ENCODE measurements around the gene SLC24A5.

SLC24A5 gene

DNA sequence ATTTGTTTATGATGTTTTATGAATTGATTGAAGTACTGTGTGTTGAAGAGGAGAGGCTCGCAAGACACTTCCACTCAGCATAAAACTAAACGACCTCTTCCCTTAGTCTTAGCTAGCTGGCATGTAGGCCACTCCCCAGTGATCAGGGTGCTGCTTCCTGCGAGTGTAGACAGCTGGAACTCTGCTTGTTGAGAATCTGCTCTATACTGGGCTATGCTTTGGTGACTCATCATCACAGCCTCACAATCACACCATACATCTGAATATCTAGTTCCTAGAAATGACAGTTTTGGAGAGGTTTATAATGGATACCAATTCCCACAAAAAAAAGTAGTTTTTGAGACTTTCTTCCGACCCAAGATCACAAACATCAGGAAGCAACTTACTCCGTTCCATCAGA, 1.5 kb upstream of the SLC24A5 start:
- no peak for DNase-seq

DNA sequence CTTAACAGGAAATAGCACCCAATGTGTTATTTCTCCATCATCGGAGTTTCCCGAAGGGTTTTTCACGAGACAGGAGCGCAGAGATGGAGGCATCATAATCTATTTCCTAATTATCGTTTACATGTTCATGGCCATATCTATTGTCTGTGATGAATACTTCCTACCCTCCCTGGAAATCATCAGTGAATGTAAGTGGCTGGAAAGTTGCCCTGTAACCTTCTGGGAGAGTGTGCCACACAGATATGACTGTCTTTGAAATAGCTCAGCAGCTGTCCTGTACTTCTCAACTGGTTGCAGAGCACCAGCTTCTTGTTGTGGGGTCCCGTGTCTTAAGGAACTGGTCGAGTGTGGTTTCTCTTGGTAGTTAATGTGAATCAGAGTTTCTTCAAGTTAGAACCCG, 1.1 kb downstream of the SLC24A5 start:
- no peak for DNase-seq

DNA sequence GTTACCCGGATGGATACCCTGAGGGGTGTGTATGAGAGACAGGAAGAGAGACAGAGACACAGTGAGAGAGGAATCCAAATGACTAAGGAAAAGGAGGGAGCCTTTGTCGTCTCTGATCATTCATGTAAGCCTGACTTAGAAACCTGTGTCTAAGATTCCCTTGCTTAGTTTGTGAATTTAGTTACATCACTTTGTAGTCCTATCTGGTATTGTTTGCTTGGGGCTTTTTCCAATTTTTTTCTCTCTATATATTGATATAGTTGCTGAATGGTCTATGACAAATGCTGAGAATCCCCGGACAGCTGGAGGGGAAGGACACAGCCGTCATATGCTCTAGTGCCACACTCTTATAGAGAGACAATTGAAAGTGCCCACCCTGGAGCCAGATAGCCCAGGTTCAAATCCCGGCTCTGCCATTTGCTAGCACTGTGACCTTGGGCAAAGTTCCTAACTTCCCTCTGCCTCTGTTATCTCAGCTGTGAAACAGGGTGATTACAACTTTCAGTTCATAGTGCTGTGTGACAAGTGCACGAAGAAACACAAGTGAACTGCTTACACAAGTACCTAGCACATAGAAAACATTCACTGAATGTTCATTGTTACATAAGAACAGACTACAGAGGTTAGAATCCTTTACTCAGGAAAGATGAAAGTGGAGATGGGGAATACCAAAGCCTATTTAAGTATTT, 6.0 kb downstream of the SLC24A5 start:
- no peak for DNase-seq

GRCh38 chr15:48131324-48131723, 10.5 kb downstream of the SLC24A5 start:
- DNase-seq, result no peak

DNA sequence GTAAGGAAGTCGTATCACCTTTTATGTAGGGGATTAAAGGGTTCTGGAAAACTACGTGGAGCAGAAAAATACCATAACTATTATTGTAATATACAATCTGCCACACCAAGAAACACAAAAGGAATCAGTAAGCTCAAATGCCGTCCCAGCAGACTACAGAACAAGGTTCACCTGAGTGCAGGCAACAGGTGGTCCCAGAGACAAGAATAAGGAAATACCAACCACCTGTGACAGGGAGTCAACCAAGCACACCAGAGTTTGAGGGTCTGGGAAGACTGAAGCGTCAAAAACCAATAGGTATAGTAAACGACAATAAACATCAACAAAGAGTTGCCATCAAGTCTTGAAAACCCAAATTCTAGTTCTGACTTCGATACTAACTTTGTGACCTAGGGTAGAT, 12.1 kb downstream of the SLC24A5 start:
- DNase-seq, result no peak

DNA sequence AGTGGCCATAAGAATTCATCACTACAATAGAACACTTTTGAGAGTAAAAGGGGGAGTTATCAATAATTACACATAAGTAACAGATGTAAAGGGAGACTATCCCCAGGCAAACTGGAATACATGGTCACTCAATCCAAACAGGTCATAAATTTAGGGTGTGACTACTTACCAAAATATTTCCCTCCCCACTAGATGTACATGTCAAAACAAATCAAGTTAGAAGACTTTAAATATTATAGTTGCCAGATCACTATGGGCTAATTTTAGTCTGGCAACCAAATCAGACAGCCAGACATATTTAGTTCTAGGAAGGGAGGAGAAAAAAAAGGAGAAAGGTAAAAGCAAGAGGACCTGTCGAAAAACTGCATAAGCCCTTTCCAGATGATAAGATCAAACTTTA, 23.1 kb downstream of the SLC24A5 start:
- no peak for DNase-seq

DNA sequence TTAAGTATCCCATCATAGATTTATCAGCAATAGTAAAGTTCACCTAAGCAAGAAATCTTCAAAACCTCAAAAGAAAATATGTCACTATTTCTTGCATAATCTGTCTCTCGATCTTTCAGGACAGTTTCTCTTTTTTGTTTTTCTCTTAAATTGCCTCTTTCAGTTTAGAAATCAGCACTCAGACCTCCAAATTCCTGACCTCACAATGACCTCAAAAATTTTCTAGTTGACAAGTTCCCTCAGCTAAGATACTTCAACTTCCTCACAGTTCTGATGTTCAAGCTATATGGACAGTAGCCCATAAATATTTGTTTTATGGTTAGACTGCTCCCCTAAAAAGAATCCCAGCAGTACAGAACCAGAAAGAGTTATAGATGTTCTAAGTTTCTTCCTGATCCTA, 24.1 kb downstream of the SLC24A5 start:
- no peak for DNase-seq

GRCh38 chr15:48145923-48146322, 25.1 kb downstream of the SLC24A5 start:
- DNase-seq, result no peak

GRCh38 chr15:48147358-48147757, 26.6 kb downstream of the SLC24A5 start:
- DNase-seq, result no peak

GRCh38 chr15:48149858-48150257, 29.1 kb downstream of the SLC24A5 start:
- no peak for DNase-seq

GRCh38 chr15:48153526-48153925, 32.7 kb downstream of the SLC24A5 start:
- DNase-seq, result no peak

DNA sequence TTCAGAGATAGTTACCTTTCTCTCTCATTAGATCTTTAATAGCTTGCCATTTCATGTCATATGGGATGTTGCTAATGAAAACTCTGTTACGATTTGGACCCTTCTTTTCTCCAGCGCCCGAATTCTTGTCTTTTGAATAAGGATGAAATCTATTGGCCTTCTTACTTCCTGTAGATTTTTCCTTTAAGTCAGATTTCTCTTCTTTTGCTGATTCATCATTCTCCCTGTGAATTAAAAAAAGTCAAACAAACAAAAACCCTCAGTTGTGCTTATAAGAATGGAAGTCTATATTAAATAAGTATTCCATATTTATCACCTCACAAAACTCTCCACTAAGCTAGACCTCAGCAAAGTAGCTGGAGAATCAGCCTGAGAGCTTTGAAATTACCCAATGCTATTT, 47.8 kb downstream of the SLC24A5 start:
- no peak for DNase-seq

GRCh38 chr15:48170981-48171380, 50.2 kb downstream of the SLC24A5 start:
- no peak for DNase-seq

DNA sequence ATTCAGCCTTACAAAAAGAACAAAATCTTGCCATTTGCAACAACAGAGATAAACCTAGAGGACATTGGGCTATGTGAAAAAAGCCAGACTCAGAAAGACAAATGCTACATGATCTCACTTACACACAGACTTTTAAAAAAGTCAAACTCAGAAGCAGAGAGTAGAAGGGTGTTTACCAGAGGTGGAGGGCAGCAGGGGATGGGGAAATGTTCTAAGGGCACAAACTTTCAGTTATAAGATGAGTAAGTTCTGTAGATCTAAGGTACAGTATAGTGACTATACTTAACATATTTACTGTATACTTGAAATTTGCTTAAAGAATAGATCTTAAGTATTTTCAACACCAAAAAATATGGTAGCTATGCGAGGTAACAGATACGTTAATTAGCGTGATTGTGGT, 54.3 kb downstream of the SLC24A5 start:
- no peak for DNase-seq

DNA sequence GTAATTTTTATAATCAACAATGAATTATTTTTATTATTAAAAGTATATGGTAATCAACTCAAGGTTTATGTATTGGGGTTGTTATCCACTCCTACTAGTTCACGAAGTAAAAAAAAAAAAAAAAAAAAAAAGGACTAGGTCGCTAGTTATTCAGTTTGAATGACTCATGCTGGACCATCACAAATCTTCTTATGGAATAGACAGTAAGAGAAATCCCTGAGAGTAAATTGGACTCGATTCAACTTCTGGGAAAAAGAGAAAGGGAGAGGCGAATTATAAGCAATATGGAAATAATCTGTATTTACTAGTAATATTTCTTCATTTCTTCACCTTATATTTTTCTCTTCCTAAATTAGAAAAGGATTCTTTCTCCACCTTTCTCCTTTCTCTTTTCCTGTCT, 55.3 kb downstream of the SLC24A5 start:
- no peak for DNase-seq

GRCh38 chr15:48176957-48177356, 56.2 kb downstream of the SLC24A5 start:
- DNase-seq, result no peak

DNA sequence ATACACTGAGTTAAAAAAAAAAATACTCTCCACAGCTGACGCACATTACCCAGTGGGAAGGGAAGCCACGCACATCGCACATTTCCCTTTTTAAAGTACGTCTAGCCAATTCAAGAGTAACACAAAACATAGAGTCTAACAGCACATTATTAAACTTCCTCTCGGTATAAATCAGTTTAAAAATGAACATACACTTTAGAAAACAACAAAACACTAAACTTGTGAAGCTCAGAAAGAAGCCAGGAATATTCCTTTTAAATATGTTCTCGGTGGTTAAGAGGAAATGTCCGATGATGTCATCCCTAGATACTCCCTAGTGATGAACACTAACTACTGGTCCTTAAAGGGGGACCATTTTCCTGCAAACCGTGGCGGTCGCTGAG, 56.6 kb downstream of the SLC24A5 start:
- no peak for DNase-seq

DNA sequence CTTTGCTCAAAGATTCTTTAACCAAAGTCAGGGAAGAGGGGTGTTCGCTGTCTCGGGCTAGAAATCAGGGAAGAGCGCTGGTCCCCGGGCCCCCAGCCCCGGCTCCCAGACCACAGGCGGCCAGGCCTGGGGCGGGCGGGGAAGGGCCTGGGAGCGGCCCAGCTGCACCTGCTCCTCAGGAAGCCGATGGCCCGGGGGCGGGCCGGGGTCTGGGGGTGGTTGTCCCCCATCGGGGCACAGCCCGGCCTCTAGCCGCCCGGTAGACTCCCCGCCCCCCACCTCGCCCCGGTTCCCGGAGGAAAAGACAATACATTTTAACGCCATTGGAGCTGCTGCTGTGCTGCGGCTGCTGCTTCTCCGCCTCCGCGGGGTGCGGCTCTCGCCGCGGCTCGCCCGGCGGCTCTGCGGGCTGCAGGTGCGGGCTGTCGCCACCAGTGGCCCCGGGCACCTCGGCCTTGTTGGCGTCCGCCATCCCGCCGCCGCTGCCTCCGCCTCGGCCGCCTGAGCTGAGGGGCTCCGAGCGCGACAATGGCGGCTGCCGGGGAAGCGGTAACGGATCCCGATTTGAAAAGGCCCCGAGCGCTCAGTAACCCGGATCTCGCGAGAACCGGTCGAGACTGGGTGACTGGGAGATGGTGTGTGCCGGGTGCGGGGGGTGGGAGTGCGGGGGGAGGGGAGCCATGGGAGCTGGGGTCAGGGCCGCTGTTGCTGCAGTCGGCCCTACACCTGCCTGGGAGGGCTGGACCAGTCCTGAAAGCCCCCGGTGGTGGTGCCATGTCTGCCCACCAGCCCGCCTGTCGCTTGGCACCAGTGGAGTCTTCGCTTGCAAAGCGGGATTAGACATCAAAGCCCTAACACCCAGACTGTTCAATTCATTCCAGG, 57.2 kb downstream of the SLC24A5 start, which contains the start of gene MYEF2:
Gene MYEF2 (minus strand): TSS at position 530 of the 882 bp plus-strand sequence. CDS start 58 bp downstream, at position 472.
- peak; percentile 74 for DNase-seq

DNA sequence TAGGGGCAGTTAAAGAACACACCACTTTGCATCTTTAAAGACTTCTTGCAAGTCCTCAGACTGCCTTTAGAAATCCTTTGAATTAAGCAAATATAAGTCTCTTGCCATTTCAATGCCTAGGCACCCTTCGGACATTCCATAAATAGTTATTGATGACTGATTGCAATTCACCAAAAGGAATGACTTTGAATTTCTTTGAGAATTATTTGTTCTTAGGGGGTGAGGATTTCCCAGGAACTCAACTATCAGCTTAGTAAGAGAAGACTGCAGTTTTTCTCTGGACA, 57.8 kb downstream of the SLC24A5 start:
- no peak for DNase-seq

DNA sequence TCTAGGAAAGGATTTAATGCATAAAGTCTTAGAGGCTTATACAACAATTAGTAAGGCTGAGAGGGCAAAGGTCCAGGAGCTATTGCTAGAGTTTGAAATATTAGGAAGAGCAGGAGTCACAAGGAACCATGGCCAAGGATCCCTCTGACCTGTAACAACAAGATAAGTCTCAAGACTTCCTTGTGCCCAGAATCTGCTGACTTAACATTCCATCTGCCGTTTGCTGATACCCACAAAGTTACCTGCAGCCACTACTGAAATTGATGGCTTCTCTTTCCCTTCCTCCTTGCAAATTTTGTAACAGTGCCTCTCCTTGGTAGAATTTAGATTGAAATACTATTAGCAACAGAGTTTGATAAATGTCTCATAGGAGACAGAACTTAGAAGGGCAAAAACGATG, 62.0 kb downstream of the SLC24A5 start:
- no peak for DNase-seq

DNA sequence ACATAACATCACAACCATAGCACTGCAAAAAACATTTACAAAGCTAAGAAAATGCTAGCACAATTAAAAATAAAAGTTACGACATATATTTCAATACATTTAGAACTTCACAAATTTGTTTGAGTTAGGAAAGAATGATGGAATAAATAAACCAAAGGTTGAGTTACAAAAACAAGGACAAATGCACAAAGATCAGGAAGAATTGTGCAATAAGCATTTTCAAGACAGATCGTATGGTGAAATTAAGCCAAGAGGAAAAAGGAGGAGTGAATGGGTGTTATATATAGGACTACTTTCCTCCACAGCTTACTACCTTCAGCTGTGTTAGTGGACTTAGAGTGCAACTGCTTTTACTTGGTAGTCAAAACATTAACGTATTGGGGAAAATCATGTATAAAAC, 64.7 kb downstream of the SLC24A5 start:
- DNase-seq, result no peak

- DNase-seq, result no peak
Measured at GRCh38 chr15:48186271-48186670, 65.5 kb downstream of the SLC24A5 start.

DNA sequence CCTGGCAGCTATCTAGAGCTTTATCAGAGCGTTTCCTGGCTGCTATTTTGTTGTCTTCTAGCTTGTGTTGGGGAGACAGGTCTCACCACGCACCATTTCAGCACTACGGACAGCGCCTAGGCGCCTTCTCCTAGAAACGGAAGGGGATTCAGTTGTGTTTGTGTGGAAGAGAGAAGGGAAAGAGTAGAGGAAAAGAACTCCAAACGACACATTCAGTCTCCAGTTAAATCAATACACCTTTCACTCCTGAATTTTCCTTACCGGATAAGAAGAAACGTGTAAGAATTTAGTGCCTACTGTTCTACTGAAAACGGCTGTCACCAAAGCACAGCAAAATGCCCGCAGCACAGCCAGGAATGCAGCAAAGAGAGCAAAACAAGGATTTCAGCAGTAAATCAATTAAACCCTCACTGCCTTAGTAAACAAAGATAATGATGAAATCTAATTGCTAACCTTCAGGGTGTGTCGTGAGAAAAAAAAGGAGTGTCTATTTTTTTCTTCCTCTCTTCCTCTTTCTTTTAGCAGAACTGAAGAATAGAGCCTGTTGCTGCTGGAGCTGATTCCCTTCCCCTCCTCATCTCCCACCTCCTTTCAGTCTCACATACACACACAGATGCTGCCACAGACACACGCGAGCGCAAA, 70.3 kb downstream of the SLC24A5 start:
- peak; percentile 33 for DNase-seq

DNA sequence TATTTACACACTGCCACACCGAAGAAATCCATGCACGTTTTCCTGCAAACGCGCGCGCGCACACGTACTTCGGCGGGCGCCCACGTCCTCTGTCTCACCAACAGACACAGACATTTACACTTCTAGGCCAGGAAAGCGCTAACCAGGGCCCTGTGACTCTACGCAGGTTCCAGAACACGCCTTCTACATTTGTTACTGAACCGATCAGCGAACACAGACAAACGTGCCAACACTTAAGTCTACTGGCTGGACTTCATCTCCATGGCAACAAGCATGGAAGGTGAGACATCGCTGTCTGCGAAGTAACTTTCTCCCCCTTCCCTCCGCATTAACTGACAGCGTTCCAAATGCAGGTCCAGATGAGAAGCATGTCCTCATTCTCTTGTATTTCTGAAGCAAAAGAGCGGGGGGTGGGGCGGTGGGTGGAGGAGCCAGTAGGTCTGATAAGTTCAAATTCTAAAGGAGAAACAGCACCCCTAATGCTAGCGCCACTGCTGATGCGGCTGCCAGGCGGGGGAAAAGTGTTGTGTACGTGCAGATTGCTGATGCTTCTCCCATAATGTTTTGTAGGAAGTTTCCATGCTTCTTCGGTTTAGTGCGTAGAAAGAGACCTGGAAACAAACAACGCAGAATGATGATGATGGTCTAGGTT, 70.9 kb downstream of the SLC24A5 start, which contains the start of gene CTXN2:
Gene CTXN2 (plus strand): TSS at position 92 of the 652 bp plus-strand sequence. CDS start 9,636 bp downstream, outside the sequence.
- DNase-seq, result no peak
